Upper lobe of left lung (tissue), 4 donors: ENCODE results near the gene CCDC177.

Experiments
- EP300 ChIP-seq, 4 donors: sonication (generic); formaldehyde crosslinking; IDR thresholded peaks; one replicate each; pipeline ENCODE4 v1.5.1; 2017; ENCODE audit warnings: antibody characterized with exemption in 4 of 4, control low read depth in 2 of 4
- POLR2A ChIP-seq, 4 donors: fragments of 450-650 bp; IDR thresholded peaks; one replicate each; pipeline ENCODE4 v1.5.1; 2016 to 2017; ENCODE audit warnings: antibody characterized with exemption in 4 of 4, mild to moderate bottlenecking in 2 of 4
- POLR2AphosphoS5 ChIP-seq, 2 donors: sonication (generic); formaldehyde crosslinking; IDR thresholded peaks; one replicate each; pipeline ENCODE4 v1.5.1; 2017; ENCODE audit warnings: antibody characterized with exemption in 2 of 2
- TF ChIP-seq, protein P1 (sequence below), 6 experiments: fragments of 450-650 bp in 4 of 6; fragments of 200-600 bp in 2 of 6; sonication (generic) in 2 of 6; IDR thresholded peaks; one replicate each; pipeline ENCODE4 v1.5.1; 2016 to 2019; ENCODE audit warnings: antibody characterized with exemption in 6 of 6

- TF ChIP-seq, protein P1, sequence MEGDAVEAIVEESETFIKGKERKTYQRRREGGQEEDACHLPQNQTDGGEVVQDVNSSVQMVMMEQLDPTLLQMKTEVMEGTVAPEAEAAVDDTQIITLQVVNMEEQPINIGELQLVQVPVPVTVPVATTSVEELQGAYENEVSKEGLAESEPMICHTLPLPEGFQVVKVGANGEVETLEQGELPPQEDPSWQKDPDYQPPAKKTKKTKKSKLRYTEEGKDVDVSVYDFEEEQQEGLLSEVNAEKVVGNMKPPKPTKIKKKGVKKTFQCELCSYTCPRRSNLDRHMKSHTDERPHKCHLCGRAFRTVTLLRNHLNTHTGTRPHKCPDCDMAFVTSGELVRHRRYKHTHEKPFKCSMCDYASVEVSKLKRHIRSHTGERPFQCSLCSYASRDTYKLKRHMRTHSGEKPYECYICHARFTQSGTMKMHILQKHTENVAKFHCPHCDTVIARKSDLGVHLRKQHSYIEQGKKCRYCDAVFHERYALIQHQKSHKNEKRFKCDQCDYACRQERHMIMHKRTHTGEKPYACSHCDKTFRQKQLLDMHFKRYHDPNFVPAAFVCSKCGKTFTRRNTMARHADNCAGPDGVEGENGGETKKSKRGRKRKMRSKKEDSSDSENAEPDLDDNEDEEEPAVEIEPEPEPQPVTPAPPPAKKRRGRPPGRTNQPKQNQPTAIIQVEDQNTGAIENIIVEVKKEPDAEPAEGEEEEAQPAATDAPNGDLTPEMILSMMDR (IDR thresholded peaks at IDR 0.05) = no peak
- no peak for TF ChIP-seq POLR2A (IDR thresholded peaks at IDR 0.05)
- TF ChIP-seq POLR2AphosphoS5 (IDR thresholded peaks at IDR 0.05) = no peak
- no peak for TF ChIP-seq EP300 (IDR thresholded peaks at IDR 0.05)
Observed at GRCh38 chr14:69553252-69553651, 21.4 kb downstream of the CCDC177 start.
